D341Med (cell line): Measurements from ENCODE around the gene DHCR24.

Experiments
- DNase-seq: peaks from one replicate; pipeline ENCODE4 v3.0.0; 2012; ENCODE audit warnings: low spot score

DHCR24 gene

DNA sequence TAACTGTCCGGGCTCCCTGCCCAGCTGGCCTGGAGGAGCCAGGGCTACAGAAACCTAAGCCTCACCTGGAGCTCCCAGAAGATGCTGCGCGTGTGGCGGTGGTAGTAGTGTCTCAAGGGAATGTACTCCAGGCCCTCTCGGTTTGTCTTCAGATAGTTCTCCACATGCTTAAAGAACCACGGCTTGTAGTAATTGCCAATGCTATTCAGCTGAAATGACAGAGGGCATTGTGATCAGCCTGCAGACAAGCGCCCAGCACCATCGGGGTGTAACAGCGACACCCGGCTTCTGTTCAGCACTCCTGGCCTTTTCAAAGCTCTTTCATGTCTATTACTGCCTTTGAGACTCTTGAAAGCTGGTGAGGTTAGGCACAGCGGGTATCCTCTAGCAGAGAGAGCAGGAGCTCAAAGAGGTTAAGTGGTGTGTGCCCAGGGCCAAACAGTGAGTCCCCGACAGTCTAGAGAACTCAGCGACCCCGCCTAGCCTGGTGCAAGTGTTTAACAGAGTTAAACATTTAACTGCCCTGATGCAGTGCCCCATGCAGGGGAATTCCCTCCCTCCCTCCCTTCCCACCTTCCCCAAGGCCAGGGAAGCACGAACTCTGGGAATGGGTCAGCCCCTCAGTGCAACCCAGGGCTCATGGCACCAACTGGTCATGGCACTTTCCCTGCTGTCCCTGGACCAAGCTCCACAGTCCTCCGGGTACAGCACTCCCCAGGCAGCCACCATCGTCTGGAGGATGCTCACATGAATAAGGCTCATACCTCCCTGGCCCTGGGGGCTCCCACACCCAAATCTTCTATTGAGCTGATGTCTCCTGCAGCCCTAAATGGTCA is 21.5 kb downstream of the DHCR24 start:
- DNase-seq = peak; percentile 8

DNA sequence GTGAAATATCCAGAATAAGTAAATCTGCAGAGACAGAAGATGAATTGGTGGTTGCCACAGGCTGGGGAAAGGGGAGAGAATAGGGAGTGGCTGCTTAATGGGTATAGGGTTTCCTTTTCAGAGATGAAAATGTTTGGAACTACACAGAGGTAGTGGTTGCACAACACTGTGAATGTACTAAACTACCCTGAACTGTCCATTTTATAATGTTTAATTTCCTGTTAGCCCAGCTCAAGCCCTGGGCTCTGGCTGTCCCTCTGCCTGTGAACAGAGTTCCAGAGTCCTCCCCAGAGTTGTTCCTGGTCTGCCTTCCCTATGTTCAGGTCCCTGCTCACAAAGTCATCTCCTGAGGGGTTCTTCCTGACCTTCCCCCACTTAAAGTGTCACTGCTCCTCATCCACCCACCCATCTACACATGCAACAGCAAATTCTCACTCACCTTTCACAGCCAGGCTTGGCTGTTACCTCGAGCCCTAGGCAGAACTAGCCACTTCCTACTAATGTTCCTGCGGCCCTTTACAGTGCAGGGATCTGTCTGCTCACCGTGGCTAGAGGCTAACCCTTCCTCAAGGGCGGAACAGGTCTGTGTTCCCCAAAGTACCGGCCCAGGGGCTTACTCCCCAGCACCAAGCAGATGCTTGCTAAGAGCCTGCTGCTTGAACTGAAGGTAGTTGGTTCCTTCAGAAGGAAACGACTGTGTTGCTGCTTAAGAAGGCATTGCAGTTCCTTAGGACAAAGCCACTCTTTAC is 22.4 kb downstream of the DHCR24 start:
- no peak for DNase-seq

DNA sequence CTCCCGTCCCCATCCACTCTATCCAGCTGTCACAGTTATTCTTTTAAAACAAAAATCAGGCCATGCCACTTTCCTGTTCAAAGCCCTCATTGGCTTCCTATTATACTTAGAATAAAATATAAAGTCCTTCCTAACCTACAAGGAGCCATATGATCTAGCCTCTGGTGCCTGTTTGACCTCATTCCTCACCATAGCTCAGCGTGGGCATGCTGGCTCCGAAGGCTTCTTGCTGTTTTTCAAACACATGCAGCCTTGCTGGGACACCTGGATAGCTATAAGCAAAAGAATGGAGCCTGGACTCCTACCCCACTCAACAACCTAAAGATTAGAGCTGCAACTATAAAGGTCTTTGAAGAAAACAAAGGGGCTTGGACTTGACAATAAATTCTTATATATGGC is 23.7 kb downstream of the DHCR24 start:
- DNase-seq = no peak

DNA sequence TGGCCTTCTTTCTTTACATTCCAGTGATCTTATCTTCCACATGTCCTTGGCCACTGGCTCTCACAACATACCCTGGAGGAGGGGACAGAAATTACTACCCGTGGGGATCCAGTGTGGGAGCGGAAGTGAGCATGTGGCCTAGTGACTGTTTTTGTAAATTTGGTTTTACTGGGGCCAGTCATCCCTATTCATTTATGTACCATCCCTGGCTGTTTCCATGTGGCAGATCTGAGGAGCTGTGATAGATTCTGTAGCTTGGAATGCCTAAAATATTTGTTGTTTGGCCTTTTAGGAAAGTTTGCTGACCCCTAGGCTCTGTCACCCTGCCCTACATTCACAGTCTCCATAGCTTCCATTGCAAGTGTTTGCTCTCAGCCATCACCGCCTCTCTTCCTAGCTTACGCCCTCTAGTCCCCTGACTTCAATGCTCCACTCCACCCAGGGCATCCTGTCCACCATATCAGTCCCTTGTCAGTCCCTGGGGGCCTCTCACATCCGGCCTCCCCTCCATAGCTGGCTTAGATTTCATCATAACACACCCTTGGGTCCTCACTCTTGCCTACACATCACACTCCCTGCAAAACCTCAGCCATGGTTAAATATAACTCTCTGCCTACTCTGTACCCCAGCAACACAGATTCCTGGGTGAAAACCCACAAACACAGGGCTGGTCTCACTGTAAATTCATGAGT is 25.8 kb downstream of the DHCR24 start:
- DNase-seq = no peak

DNA sequence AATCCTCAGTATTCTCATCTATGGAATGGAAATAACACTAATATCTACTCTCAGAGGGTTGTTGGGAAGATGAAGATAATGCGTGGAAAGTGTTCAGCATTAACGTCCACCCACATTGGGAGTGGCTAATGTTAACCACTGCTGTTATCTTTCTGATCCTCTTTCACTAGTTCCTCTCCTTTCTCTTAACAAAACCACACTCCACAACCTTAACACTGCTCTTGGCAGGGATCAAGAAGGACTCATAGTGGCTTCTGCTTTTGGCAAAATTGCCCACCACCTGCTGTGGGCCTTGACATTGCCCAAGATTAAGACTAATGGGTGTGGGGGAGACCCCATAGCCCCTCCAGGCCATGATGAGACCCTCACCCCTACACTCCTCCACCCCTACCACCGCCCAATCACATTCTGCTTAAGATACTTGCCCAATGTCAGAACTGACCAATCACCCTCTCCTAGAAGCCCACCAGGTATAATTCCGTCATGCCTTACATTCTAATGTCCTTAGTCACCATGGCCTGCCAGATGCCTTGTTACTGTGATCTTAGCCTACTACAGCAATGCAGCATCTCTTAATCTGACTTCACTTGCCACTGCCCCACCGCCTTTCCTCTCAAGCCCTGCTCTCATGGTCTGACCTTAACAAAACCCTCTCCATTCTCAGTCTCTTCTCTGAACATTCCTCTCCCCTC is 27.1 kb downstream of the DHCR24 start:
- DNase-seq = no peak

DNA sequence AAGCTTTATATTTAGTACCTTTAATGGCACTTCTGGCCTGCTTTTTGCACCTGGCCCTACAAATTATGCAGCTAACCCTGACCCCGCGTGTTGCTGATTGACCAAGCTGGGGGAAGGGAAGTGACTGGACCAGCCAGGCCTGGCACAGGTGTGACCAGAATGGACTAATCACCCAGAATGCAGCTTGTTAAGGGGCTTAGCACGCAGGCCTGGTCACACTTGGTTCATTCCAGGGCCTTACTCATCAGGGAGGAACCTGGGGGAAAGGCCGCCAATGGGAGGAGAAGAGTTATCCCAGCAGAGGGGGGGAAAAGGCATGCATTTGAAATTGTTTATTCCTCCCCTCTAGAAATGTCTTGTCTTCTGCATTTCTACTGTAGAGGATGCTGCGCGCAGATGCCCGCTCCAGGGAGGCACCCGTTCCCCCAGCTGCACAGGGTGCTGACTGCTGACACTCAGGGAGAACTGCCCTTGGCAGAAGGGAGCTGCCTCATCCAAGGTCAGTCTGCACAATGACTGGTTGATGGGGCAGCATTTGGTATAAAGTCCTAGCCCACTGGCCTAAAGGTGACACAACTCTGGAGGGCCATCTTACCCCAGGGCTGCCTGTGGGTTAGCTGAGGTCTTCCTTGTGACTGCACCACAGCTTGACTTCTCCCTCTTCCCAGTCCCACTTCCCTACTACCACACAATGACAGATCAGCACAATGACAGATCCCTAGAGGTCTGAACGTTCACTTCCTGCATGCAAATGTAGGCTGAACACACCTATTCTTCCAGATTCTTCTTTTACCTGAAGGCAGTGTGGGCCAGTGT is 29.0 kb downstream of the DHCR24 start:
- no peak for DNase-seq

DNA sequence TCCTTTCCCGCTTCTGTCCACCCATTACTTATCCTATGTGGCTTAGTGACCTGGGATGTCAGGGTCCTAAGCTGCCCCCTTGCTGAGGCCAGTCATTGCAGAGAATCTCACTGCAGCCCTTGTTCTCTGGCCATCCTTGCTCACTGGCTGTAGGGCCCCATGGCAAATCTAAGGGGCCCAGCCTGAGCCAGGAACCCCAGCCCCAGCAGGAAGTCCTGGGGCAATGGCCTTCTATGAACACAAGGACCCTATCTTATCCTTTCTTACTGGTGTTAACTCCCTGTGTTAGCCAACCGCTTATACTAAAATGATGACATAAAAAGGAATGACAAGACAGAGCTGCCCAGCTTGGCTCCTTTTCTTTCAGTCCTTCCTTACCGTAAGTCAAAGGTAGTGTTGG is 29.9 kb downstream of the DHCR24 start:
- no peak for DNase-seq

DNA sequence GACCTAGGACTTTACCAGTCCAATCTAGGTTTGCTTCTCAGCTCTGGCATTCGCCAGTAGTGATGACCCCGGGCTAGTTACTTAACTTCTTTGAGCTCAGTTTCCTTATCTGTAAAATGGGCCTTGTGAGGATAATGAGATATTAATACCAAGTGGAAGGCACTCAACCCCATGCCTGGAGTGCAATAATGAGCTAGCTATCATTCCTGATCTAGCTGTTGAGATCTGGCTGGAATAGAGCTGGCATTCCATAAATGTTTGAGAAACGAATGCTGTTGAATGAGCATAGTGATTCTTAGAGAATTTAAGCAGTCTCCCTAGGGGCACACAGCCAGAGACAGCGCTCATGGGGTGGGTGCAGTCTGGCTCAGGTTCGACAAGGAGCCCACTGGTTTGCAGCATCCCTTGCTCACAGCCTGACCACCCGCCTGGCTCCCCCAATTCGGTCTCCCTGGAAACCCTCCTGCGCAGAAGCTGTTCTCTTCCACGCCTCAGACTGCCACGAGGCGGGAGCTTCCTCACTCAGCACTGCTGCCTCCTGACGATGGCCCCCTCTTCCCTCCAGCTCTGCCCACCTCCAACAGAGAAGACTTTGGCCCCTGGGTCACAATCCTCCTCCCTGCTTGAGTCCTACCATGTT is 32.5 kb downstream of the DHCR24 start:
- DNase-seq = no peak

DNA sequence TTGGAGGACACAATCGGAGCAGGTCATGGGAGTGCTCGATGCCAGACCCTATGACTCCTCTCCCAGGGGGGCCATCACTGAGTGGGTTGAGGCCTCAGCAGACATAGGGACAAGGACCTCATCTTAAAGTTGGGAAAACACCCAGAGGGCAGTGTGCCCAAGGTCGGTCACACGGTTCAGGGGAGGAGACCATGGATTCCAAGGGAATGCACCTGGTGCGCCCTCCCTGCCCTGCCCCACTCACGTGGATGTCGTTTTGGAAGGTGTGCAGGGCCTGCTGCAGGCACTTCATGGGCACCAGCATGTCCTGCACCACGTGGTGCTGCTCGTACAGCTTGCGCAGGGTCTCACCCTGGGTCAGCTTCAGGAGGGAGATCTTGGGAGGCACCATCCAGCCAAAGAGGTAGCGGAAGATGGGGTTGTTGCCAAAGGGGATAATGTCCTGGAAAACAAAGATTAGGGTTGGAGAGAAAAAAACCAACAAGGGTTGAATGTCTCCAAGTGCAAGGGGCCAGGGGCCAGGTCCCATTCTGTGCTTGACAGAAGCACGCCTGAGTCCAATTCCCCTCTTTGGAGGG is 33.1 kb downstream of the DHCR24 start:
- no peak for DNase-seq

DNA sequence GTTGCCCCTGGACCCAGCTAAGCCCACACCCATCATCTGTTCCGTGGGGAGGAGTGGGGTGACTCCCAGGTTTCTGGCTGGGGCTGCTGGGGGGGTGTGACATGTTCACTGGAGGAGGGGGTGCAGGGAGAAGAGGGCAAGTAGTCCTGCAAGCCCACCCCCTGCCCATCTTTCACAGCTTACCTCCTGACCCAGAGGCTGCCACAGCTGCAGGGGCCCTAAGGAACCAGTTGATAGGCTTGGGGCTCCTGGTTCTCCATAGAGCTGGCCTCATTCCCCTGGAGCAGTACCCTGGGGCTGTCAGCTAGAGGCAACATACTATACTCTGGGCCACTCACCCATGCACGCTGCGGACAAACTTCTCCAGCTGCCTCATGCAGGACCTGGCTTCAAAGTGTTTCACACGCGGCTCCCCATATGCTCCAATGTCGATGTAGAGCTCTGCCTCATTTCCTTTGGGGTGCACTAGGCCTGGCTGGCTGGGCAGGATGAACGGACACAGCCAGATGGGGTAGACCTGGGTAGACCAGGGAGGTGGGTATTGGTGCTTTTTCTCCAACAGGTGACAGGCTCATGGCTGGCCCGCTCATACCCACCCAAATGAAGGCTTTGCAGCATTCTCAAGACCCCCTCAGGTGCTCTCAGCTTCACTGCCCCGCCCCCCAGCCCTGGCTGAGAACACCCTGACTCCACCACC is 33.8 kb downstream of the DHCR24 start:
- no peak for DNase-seq

DNA sequence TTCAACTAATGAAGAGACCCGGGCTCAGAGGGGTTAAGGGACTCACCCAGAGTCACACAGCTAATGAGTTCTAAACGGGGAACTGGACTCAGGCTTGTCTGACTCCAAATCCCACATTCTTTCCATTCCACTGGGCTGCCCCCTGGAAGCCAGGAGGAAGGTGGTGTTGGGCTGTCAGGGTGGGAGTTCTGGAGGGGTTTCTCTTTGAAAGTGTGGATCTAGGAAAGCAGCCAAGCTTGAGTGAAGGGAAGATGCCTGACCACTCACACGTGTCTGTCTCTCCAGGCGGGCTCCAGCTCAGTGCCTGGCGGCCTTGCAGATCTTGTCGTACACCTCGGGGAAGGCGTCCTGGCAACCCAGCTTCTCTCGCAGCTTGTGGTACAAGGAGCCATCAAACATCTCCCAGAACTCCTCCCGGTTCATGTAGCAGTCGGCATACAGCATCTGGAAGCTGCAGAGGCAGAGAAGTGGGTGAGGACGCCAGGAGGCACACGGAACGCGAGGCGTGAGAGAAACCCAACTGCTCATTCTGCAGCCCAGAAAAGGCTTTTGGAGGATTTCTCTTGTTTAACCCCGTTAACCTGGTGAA is 35.0 kb downstream of the DHCR24 start:
- DNase-seq = peak; percentile 10

DNA sequence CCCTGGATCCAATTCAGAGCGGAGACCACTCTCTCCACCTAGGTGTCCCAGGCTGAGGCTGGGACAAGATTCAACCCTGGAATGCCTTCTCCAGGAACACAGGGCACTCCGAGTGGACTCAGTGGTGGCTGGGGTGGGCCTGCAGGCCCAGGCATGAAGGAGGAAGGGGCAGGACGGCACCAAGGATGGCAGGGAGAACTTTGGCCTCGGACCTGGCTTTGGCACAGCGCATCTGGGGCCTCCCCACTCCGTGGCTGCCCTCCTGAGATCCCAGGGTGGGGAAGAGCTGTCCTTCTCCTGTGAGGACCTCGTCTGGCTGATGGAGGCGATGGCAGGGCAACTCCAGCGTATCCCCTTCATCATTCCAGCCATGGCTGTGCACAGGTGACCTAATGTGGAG is 35.6 kb downstream of the DHCR24 start:
- peak; percentile 12 for DNase-seq

DNA sequence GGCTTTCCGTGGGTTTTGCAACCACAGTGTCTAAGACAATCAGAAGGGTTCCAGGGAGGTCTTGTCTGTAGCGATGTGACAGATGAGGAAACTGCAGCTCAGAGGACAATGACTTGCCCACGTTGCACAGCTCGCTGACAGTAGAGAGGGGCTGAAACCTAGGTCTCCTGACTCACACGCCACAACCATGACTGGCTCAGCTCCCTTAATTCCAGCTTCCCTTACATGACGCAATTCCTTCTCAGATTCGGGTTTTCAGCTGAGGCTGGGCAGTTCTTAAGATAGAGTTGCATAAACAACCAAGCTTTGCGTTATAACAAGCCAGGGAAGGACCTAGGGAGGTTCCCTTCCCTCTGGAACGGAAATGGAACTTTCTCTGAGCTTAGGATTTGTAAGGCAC is 36.3 kb downstream of the DHCR24 start:
- DNase-seq = peak; percentile 6

DNA sequence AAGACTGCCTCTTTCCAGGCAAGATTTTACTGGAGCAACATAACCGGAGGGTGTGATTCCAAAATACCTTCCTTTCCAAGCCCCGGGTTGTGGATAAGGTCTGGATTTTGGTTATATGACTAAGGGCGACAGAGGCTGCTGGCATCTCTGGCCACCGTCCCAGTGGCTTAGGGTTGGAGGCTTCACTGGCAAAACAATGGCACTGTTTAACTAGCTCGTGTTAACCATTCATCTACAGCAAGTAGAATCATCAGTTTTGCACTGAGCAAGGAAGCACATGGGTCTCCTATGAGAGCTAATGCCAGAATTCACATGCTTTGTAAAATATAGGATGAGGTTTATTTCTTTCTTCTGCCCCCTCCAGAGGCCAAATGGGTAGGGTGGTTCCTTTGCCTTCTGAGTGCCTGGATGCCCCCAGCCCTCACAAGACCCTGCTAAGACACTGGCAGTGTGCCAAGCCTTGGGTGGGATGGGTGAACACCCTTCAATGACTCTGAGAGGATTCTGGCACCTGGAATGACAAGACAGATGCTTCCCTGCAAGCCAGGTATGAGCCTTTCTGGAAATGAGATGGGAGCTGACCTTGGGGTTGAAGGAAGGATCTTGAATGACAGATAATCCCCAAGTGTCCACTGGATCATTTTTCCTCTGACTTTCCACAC is 36.8 kb downstream of the DHCR24 start:
- DNase-seq = peak; percentile 6

DNA sequence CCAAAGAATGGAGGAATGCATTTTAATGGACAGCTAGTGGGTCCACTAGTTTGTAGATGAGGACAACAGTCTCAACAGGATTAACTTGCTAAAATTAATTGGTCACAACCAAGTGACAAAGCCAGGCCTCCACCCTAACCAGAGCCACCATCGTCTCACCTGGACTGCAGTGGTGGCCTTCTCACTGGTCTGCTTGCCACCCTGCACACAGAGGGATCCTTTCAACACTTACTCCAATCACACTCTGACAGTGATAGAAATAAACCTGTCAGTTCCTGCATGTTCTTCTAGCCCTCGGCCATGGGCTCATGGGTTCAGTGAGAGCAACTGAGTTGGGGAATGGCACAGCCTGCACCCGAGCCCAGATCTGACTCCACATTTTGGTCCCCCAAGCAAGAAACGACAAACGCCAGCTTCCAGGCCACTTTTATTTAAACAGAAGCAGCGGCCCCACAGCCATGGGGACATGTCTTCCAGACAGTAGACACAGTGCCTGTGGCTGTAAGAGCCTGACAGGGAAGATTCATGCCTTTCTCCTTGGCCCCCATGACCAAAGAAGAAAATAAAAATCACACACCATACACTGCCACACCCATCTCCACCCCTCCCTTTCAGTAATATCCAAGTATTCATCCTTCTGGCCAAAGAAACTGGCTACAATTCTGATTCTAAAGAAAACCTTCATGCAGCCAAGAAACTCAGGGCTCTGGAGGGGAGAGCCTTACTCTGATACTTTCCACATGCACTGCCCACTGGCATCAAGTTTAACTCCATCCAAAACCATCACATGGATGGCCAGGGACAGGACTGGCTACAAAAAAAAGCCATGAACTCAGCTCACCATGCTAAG is 37.6 kb downstream of the DHCR24 start:
- peak; percentile 7 for DNase-seq

DNA sequence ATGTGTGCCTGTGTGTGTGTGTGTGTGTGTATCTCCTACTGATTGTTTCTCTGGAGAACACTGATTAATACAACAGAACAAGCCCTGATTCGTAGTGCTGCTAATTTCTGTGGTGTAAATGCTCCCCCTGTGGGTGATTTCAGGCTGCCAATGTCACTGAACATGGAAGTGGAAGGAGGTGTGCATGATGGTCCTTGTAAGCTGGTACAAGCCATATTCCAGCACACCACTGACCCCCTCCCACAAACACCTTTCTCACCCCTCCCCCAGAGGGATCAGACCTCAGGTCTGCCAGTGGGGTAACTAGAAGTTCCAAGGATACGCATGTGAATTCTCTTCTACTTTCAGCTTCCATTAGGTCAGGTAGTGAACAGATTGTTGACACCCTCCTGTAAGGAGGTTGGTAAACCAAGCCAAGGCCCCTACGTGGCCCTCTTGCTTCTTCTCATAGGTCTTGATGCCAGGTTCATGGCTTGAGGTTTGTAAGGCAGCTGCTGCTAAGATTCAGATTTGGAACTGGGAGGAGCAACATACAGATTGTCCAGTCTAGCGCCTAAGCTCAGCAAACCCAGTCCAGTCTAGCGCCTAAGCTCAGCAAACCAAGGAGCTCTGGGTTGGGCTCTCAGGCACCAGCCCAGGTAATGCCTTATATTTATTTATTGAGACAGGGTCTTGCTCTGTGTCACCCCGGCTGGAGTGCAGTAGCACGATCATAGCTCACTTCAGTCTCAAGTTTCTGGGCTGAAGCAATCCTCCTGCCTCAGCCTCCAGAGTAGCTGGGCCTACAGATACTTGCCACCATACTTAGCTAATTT is 38.7 kb downstream of the DHCR24 start:
- peak; percentile 3 for DNase-seq

DNA sequence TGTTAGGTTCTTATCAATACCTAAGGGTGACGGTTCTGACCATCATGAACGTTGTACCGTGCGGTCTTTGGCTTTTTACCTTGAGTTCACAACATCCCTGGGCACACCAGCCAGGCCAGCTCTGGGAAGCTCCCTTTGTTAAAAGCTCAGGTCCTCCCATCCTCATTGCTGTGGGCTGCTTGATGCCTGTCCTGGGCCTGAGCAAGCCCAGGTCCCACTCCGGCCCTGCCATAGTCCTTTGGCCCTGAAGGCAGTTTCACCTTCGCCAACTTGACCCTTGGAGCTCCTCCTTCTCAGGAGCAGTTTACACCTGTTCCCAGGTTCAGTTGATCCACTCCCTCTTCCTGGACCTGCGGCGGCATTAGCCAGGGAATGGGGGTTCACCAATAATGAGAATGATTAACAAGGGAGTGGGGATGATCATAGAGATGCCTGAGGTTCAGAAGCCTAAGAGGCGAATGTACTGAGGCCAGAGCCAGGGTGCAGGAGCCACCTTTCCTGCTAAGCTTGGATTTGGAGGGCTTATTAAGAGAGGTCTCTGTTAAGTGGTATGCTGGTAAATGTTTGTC is 40.2 kb downstream of the DHCR24 start:
- peak; percentile 7 for DNase-seq
